Endothelial cell of umbilical vein (primary cell): Measurements from ENCODE around the gene GPD1L. TPM values are rescaled to one million over a fixed set of nuclear protein-coding genes. Genes with fewer than 3 reads are reported as not detected.
A peak's percentile ranks its signal among the peaks of the same experiment; 100 is the strongest.

ENCODE experiments used
- BruUV-seq: library from RNA; stranded (reverse); fragments of 400-500 nt; replicated peaks from 2 replicates; lab custom pipeline; 2021; lab: Mats Ljungman, UMichigan
- CTCF ChIA-PET: fragments of 300-600, 350-600 bp; sonication (Branson Sonifier 250); formaldehyde crosslinking; loops from one replicate; lab custom pipeline; 2021; ENCODE audit warnings: antibody characterized with exemption, inconsistent platforms; lab: Charles Lee
- POLR2A ChIA-PET: fragments of 300-600, 350-600 bp; sonication (Branson Sonifier 250); formaldehyde crosslinking; loops from one replicate; lab custom pipeline; 2021; ENCODE audit warnings: antibody characterized with exemption, inconsistent platforms; lab: Charles Lee
- DNase-seq: peaks from one replicate; pipeline ENCODE4 v3.0.0-alpha.2; 2011; ENCODE audit warnings: low read depth, low spot score
- FAIRE-seq: peaks from 2 replicates; lab custom pipeline; 2011; peaks lifted over from hg19 to GRCh38; lab: Jason Lieb, UNC
- H2AFZ ChIP-seq: 2 replicates; pipeline ENCODE4 v1.6.0; 2012; ENCODE audit warnings: low read depth, low read length, control low read depth, inconsistent platforms
- H3K27ac ChIP-seq: 2 replicates; pipeline ENCODE4 v1.5.1; 2011; ENCODE audit warnings: low read depth, mild to moderate bottlenecking, control low read depth, low read length, moderate library complexity; ENCODE audit not compliant: insufficient read depth
- H3K27me3 ChIP-seq, 2 experiments: 2 replicates each; pipeline versions ENCODE4 v1.6.0 to v1.6.1; 2011; ENCODE audit warnings: low read length in 2 of 2, mixed read lengths in 1 of 2; ENCODE audit not compliant: control insufficient read depth in 2 of 2, insufficient read depth in 2 of 2
- H3K36me3 ChIP-seq, 2 experiments: 2 replicates in 1 of 2; 3 replicates in 1 of 2; pipeline ENCODE4 v1.5.1; 2011; ENCODE audit warnings: low read length in 2 of 2, mild to moderate bottlenecking in 1 of 2, moderate library complexity in 1 of 2; ENCODE audit not compliant: control insufficient read depth in 2 of 2, insufficient read depth in 2 of 2; ENCODE audit errors: extremely low read depth in 1 of 2
- H3K4me1 ChIP-seq: 3 replicates; pipeline ENCODE4 v1.5.1; 2011; ENCODE audit warnings: mild to moderate bottlenecking, low read length; ENCODE audit not compliant: control insufficient read depth, insufficient read depth; ENCODE audit errors: extremely low read depth
- H3K4me2 ChIP-seq: 2 replicates; pipeline ENCODE4 v1.6.1; 2011; ENCODE audit warnings: low read length, control low read depth, mixed read lengths; ENCODE audit not compliant: insufficient read depth
- H3K4me3 ChIP-seq, 3 experiments: fragments of 200-600 bp in 1 of 3; sonication (generic), shearing (Covaris generic) in 1 of 3; replicated peaks in 1 of 3; 2 replicates each; pipeline ENCODE4 v1.5.1; 2011 to 2016; ENCODE audit warnings: control low read depth in 3 of 3, low read length in 3 of 3, mild to moderate bottlenecking in 2 of 3, inconsistent platforms in 1 of 3, low read depth in 1 of 3, moderate library complexity in 1 of 3; ENCODE audit not compliant: insufficient read depth in 1 of 3
- H3K79me2 ChIP-seq: 2 replicates; pipeline ENCODE4 v1.6.0; 2012; ENCODE audit warnings: low read length, inconsistent platforms; ENCODE audit not compliant: control insufficient read depth, insufficient read depth
- H3K9ac ChIP-seq: replicated peaks from 2 replicates; pipeline ENCODE3; 2011; ENCODE audit warnings: low read length, control low read depth; ENCODE audit not compliant: insufficient read depth; ENCODE audit errors: extremely low read depth
- H3K9me1 ChIP-seq: replicated peaks from 3 replicates; pipeline ENCODE4 v1.6.0; 2011; ENCODE audit warnings: mild to moderate bottlenecking, low read length; ENCODE audit not compliant: control insufficient read depth, insufficient read depth; ENCODE audit errors: extremely low read depth
- H3K9me3 ChIP-seq: replicated peaks from 2 replicates; pipeline ENCODE4 v1.5.1; 2012; ENCODE audit warnings: low read length, inconsistent platforms; ENCODE audit not compliant: control insufficient read depth, insufficient read depth
- H4K20me1 ChIP-seq: replicated peaks from 2 replicates; pipeline ENCODE3; 2011; ENCODE audit warnings: mild to moderate bottlenecking, low read length; ENCODE audit not compliant: control insufficient read depth, insufficient read depth; ENCODE audit errors: extremely low read depth
- EZH2 ChIP-seq: IDR thresholded peaks from 2 replicates; pipeline ENCODE4 v1.6.1; 2012; ENCODE audit warnings: borderline replicate concordance, low read depth, mild to moderate bottlenecking, moderate library complexity, low read length, inconsistent platforms; ENCODE audit not compliant: severe bottlenecking
- FOS ChIP-seq: IDR thresholded peaks from 2 replicates; pipeline ENCODE4 v1.6.1; 2011; ENCODE audit warnings: mild to moderate bottlenecking, low read length, moderate library complexity, borderline replicate concordance; ENCODE audit not compliant: insufficient read depth
- GATA2 ChIP-seq: IDR thresholded peaks from 2 replicates; pipeline ENCODE4 v1.7.0; 2011; ENCODE audit warnings: low read depth, mild to moderate bottlenecking, moderate library complexity, mixed read lengths, low read length; ENCODE audit not compliant: insufficient read length, insufficient read depth
- JUN ChIP-seq: IDR thresholded peaks from 2 replicates; pipeline ENCODE4 v1.6.1; 2011; ENCODE audit warnings: borderline replicate concordance, low read depth; ENCODE audit not compliant: insufficient read length, insufficient read depth
- POLR2A ChIP-seq: IDR thresholded peaks from 2 replicates; pipeline ENCODE4 v1.6.1; 2012; ENCODE audit warnings: low read depth, mild to moderate bottlenecking, control low read depth, low read length
- POLR2AphosphoS5 ChIP-seq: IDR thresholded peaks from 2 replicates; pipeline ENCODE4 v1.6.1; 2012; ENCODE audit warnings: low read depth, mild to moderate bottlenecking, control low read depth, low read length, moderate library complexity; ENCODE audit not compliant: insufficient read depth
- dilution Hi-C: fragments of 300-500 bp; cut with MboI; formaldehyde crosslinking; loops from one replicate; pipeline ENCODE4 v1.15.0; 2019; ENCODE audit warnings: low sequenced_read_pairs; ENCODE audit not compliant: extremely low pct_ligation_motif_present
- intact Hi-C: fragments of 100-400 bp; cut with micrococcal nuclease; formaldehyde crosslinking; loops from one replicate; pipeline ENCODE4 v1.10.0; 2022
- polyA plus RNA-seq, 4 experiments: library from polyadenylated mRNA; depleted of rRNA in 3 of 4; stranded (reverse) in 3 of 4; unstranded in 1 of 4; fragments of >200 nt; gene quantifications; 2 replicates each; pipeline versions ENCODE4 v1.2.1 to v1.2.3, GENCODE V29; 2011 to 2012; ENCODE audit warnings: missing spikeins in 1 of 4
- total RNA-seq: library from RNA; stranded (reverse); gene quantifications from 2 replicates; pipeline ENCODE4 v1.2.3, GENCODE V29; 2021
- TF ChIP-seq, protein P1 (sequence below), 2 donors: IDR thresholded peaks; 1 replicate in 1 of 2; 2 replicates in 1 of 2; pipeline ENCODE4 v1.5.1; 2011; ENCODE audit warnings: low read length in 2 of 2, mild to moderate bottlenecking in 2 of 2, moderate library complexity in 2 of 2, control low read depth in 1 of 2, inconsistent platforms in 1 of 2, low read depth in 1 of 2; ENCODE audit not compliant: insufficient read depth in 1 of 2; ENCODE audit errors: extremely low read depth in 1 of 2
- TF ChIP-seq, protein P2 (sequence below): IDR thresholded peaks from 2 replicates; pipeline ENCODE4 v1.6.1; 2011; ENCODE audit not compliant: insufficient read depth, insufficient read length

Gene GPD1L
- total and polyA plus RNA-seq, 2 donors (not counting 3 experiments of a cell fraction or from before 2014, with no cell fraction given): 5.1 to 12.9 TPM

DNA sequence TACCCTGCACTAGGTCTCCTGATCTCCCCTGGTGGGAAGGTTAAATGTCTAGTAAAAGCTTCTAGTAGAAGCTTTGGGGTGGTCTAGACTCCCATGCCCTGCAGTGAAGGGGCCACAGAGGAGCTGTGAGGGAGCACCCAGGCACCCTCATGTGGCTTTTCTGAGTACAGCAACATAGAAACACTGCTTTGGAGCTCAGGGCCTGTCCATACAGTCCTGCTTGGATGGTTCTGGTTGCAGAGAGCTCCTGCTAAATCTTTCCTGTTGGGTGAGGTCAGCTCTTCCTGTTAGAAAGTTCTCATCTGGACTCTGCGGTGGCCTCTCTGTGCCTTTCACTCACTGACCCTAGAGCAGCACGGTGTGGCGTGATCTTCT, 47.8 kb downstream of the GPD1L start:
- ChIA-PET POLR2A (no interaction called here), CTCF (interaction anchor here (0.5 to 4.7 kb wide), 15 partner anchors 9 to 603 kb away, joined by 3 to 62 read pairs (median 4); no protein-coding TSS in a partner anchor)
- H3K4me3 ChIP-seq: no peak overlapping the region
- H3K27me3 ChIP-seq: no peaks in the 10 kb centered on the region
- no peaks in the 10 kb centered on the region for H4K20me1 ChIP-seq
- no peaks in the 10 kb centered on the region for H3K79me2 ChIP-seq
- H3K9ac ChIP-seq: no peak overlapping the region
- TF ChIP-seq, protein P1, sequence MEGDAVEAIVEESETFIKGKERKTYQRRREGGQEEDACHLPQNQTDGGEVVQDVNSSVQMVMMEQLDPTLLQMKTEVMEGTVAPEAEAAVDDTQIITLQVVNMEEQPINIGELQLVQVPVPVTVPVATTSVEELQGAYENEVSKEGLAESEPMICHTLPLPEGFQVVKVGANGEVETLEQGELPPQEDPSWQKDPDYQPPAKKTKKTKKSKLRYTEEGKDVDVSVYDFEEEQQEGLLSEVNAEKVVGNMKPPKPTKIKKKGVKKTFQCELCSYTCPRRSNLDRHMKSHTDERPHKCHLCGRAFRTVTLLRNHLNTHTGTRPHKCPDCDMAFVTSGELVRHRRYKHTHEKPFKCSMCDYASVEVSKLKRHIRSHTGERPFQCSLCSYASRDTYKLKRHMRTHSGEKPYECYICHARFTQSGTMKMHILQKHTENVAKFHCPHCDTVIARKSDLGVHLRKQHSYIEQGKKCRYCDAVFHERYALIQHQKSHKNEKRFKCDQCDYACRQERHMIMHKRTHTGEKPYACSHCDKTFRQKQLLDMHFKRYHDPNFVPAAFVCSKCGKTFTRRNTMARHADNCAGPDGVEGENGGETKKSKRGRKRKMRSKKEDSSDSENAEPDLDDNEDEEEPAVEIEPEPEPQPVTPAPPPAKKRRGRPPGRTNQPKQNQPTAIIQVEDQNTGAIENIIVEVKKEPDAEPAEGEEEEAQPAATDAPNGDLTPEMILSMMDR (IDR thresholded peaks at IDR 0.05; ENCODE audit: extremely low read depth in 1 of 2, insufficient read depth in 1 of 2, low read depth in 1 of 2, low read length in 2 of 2): peak; percentile 27 to 39
- TF ChIP-seq, protein P2, sequence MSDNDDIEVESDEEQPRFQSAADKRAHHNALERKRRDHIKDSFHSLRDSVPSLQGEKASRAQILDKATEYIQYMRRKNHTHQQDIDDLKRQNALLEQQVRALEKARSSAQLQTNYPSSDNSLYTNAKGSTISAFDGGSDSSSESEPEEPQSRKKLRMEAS: no peak
- TF ChIP-seq FOS (no peak), EZH2 (no peak), POLR2AphosphoS5 (no peak), JUN (no peak), POLR2A (no peak), GATA2 (no peak)
- FAIRE-seq (peak; percentile 62), DNase-seq (no peak)
- BruUV-seq: no TSS peak
- no peak overlapping the region for H3K4me2 ChIP-seq
- H3K9me3 ChIP-seq: no peaks in the 10 kb centered on the region
- no peak overlapping the region for H3K27ac ChIP-seq
- peak overlapping the region; percentile 14 for H2AFZ ChIP-seq
- dilution Hi-C loops (no loop called here), intact Hi-C loops (no loop called here)
- H3K36me3 ChIP-seq: no peaks in the 10 kb centered on the region
- no peaks in the 10 kb centered on the region for H3K9me1 ChIP-seq
- no peaks in the 10 kb centered on the region for H3K4me1 ChIP-seq
